HG03571 (cell line): ENCODE results near the gene APOA1.

Experiments
- ATAC-seq: cut with Tn5 transposase; IDR thresholded peaks from one replicate; pipeline ENCODE4 v1.9.1; 2021; ENCODE audit not compliant: unreplicated experiment

APOA1 gene

GRCh38 chr11:116791813-116792143, 45.6 kb downstream of the APOA1 start, which contains the start of gene APOA5:
APOA5 (minus strand) TSS chr11:116791879; CDS start chr11:116791860, 19 bp downstream.
- ATAC-seq, result no peak

- ATAC-seq, result no peak
These were observed 46.2 kb downstream of the APOA1 start for GRCh38 chr11:116791002-116791812.

DNA sequence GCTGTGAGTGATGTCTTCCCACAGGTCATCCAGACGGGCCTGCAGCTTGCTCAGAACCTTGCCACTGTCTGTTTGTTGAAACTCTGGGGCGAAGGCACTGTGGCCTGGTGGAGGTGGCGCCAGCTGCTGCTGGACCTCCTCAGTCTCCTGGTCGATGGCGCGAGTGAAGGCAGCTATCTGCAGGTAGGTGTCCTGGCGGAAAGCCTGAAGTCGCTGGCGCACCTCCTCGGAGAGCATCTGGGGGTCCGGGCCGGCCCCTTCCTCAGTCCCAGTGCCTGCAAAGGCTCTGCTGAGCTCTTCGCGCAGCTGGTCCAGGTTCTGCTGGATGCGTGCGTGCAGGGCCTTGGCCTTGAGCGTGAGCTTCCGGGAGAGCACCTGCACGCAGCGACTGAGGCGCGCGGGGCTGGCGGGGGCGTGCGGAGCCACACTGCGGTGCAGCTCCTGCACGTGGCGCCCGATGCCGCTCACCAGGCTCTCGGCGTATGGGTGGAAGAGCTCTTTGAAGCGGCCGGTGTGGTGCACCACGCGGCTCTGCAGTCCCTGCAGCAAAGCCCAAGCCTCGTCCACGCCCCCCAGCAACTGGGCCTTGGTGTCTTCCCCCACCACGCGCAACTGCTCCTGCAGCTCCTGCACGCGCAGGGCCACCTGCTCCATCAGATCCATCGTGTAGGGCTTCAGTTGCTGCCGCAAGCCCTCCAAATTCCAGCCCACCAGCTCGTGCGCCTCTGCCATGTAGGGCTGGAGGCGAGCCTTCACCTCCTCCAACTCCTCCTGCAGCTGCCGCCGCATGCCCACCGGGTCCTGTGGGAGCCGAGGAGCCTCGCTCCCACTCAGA, 47.0 kb downstream of the APOA1 start:
- no peak for ATAC-seq

GRCh38 chr11:116788975-116789374, 48.4 kb downstream of the APOA1 start:
- no peak for ATAC-seq

DNA sequence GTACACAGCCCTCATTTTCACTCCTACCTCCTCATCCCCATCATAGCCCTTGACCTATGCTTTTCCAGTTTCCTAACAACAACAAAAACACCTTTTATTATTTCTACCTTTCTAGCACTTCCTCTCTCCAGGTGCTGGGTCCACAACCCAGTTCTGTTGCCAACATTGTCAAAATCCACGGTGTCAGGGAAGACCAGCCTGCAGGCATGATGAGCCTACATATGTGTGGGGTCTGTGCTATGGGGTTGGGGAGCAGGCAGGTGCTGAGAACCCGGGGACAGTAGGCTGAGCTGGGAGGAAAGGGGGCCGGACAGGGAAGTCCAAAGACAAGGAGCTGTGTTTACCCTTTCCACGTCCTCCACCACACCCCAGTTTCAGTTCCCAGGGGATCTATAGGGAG, 48.9 kb downstream of the APOA1 start:
- no peak for ATAC-seq

GRCh38 chr11:116787786-116788486, 49.5 kb downstream of the APOA1 start, which contains the start of gene ZPR1:
ZPR1 (minus strand) TSS chr11:116788023; CDS start chr11:116787990, 33 bp downstream.
- peak; percentile 75 for ATAC-seq

DNA sequence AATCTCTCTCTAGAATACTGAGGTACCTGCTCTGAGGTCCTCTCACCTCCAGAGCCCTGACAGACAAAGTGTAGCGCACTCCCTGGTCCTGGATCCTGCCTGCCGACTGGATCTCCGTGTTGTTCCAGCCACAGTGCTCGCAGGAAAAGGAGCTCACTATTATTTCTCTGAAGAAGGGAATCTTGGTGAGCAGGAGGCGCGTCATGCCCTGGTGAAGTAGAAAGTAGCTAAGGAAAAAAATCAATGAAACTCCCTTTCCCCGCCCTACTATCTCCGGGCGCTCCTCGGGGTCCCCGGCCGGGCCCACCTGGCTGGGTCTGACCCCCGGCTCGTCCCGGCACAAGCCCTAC, 50.0 kb downstream of the APOA1 start:
- peak; percentile 8 for ATAC-seq

- ATAC-seq, result no peak
These were observed 50.5 kb downstream of the APOA1 start for GRCh38 chr11:116786966-116787365.

DNA sequence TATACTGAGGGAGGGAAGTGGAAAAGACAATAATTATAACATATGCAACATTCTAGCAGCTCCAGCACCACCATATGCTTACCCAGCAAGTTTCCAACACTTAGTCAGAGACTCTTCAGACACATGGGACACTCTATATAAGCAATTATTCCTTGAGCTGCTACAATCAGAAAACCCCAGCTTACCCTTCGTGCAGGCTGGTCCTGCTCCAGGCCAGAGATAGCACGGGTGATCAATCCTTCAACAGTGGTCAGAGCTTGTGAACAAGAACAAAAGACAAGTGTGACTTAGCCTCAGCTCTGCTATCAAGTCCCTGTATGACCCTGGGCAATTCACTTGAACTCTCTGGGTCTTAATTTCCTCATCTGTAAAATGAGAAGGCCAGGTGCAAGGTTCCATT, 51.1 kb downstream of the APOA1 start:
- no peak for ATAC-seq
